NCI-H524 (cell line): ENCODE results near the gene PAK3.

Experiments used
- DNase-seq, 2 experiments: peaks; one replicate each; lab custom pipeline; 2025; lab: John Stamatoyannopoulos, UW

PAK3 gene

DNA sequence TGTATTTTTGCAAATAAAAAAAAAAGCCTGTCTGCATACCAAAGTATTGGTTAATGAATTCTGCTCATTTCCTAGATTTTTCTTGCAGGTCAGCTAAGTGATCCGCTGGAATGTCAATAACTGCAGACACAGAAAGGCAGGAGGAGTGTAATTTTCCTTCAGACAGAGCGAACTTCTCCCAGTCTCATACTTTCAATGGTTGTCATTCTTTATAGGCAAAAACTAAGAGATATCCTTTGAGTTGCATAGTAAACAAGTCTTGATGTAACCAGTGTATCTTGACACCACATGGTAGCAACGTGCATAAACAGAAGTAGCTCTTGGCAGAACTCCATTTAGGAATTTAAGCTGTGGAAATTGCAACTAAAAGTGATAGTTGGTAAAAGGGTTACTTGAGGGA lies 166.1 kb downstream of the PAK3 start:
- DNase-seq, result no peak

GRCh38 chrX:111264385-111264784 lies 168.4 kb downstream of the PAK3 start:
- DNase-seq, result peak in 1 of 2 experiments; percentile 25

- DNase-seq, result no peak
Measured at GRCh38 chrX:111265486-111265885, 169.5 kb downstream of the PAK3 start.

DNA sequence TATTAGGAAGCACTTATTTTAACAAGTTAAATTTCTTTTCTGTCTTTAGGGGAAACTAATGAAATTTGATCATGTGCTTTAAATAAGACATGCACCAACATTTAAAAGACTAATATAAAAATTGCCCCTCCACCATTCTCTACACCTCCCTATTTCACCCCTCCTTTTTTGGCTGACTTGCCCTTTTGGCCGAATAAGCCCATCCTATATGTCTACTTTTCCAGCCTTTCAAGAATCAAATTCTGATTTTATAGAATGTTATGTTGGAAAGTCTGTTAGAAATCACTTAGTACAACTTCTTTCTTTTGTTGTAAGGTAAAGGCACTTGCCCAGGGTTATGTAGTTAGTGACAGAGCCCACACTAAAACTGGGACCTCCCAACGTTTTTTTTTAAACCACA lies 172.5 kb downstream of the PAK3 start:
- DNase-seq, result no peak

GRCh38 chrX:111270339-111270738 lies 174.3 kb downstream of the PAK3 start, which contains the start of gene CAPN6:
Gene CAPN6, minus strand, starts transcription at chrX:111270483. Its CDS starts 6,547 bp downstream, at chrX:111263936.
- DNase-seq, result no peak
